Upper lobe of left lung (tissue), 6 donors: ENCODE results near the gene HP. TPM values are rescaled to one million over a fixed set of nuclear protein-coding genes. Genes with fewer than 3 reads are reported as not detected.

Experiments used
- ATAC-seq, 2 donors: fragments of 200-7000 bp; cut with Tn5 transposase; one replicate each; pipeline ENCODE4 v1.9.1; 2022; ENCODE audit warnings: mild to moderate bottlenecking in 2 of 2, moderate library complexity in 2 of 2; ENCODE audit not compliant: low FRiP score in 2 of 2
- DNase-seq, 2 donors: peaks; one replicate each; pipeline ENCODE4 v3.0.0-alpha.2; 2019 to 2020
- H3K27ac ChIP-seq, 4 donors: fragments of 200-600 bp; sonication (generic); one replicate each; pipeline ENCODE4 v1.5.1; 2016 to 2019
- H3K27me3 ChIP-seq, 4 donors: fragments of 200-600 bp; sonication (generic); one replicate each; pipeline ENCODE4 v1.5.1; 2017 to 2019
- H3K36me3 ChIP-seq, 4 donors: fragments of 200-600 bp; sonication (generic); one replicate each; pipeline ENCODE4 v1.5.1; 2016 to 2019
- H3K4me1 ChIP-seq, 4 donors: fragments of 200-600 bp; sonication (generic); one replicate each; pipeline ENCODE4 v1.5.1; 2018 to 2019
- H3K4me3 ChIP-seq, 4 donors: fragments of 200-600 bp; sonication (generic); one replicate each; pipeline ENCODE4 v1.5.1; 2017 to 2019; ENCODE audit warnings: mild to moderate bottlenecking in 2 of 4, moderate library complexity in 1 of 4
- H3K9me3 ChIP-seq, 4 donors: fragments of 200-600 bp; sonication (generic); one replicate each; pipeline ENCODE4 v1.5.1; 2018 to 2019
- EP300 ChIP-seq, 4 donors: sonication (generic); formaldehyde crosslinking; IDR thresholded peaks; one replicate each; pipeline ENCODE4 v1.5.1; 2017; ENCODE audit warnings: antibody characterized with exemption in 4 of 4, control low read depth in 2 of 4
- POLR2A ChIP-seq, 4 donors: fragments of 450-650 bp; IDR thresholded peaks; one replicate each; pipeline ENCODE4 v1.5.1; 2016 to 2017; ENCODE audit warnings: antibody characterized with exemption in 4 of 4, mild to moderate bottlenecking in 2 of 4
- POLR2AphosphoS5 ChIP-seq, 2 donors: sonication (generic); formaldehyde crosslinking; IDR thresholded peaks; one replicate each; pipeline ENCODE4 v1.5.1; 2017; ENCODE audit warnings: antibody characterized with exemption in 2 of 2
- WGBS, 2 donors: methylation state at CpG; one replicate each; pipeline ENCODE4 v1.1.5; 2017 to 2018; 5-methylcytosine and 5-hydroxymethylcytosine counted together
- total RNA-seq, 6 donors: library from RNA; depleted of rRNA in 4 of 6; stranded (reverse); fragments of >200 nt in 4 of 6; gene quantifications; one replicate each; pipeline versions ENCODE4 v1.1.0 to v1.2.1, GENCODE V29; 2016 to 2021
- TF ChIP-seq, protein P1 (sequence below), 6 experiments: fragments of 450-650 bp in 4 of 6; fragments of 200-600 bp in 2 of 6; sonication (generic) in 2 of 6; IDR thresholded peaks; one replicate each; pipeline ENCODE4 v1.5.1; 2016 to 2019; ENCODE audit warnings: antibody characterized with exemption in 6 of 6
- donor health status: DM: no; HTN: no; CAD: no; lungs with moderate emphysema.
- donor health status: DM: no; HTN: yes; CAD: no; lungs with severe emphysema.

HP gene
- total RNA-seq, 6 donors from 2014 or later: 13.7 to 132 (median 40.0) TPM

GRCh38 chr16:72021043-72021442 is 33.3 kb upstream of the HP start:
- 92 to 96% methylated on average over 9 to 15 of the region's 15 CpGs for WGBS, 2 donors
- peak in 1 of 2 donors; percentile 62 for DNase-seq
- H3K4me1 ChIP-seq: peaks cover 7 to 18% (median 12%) of the 10 kb centered on the region in 4 donors
- no peaks in the 10 kb centered on the region for H3K9me3 ChIP-seq
- no peaks in the 10 kb centered on the region for H3K27me3 ChIP-seq
- TF ChIP-seq, protein P1, sequence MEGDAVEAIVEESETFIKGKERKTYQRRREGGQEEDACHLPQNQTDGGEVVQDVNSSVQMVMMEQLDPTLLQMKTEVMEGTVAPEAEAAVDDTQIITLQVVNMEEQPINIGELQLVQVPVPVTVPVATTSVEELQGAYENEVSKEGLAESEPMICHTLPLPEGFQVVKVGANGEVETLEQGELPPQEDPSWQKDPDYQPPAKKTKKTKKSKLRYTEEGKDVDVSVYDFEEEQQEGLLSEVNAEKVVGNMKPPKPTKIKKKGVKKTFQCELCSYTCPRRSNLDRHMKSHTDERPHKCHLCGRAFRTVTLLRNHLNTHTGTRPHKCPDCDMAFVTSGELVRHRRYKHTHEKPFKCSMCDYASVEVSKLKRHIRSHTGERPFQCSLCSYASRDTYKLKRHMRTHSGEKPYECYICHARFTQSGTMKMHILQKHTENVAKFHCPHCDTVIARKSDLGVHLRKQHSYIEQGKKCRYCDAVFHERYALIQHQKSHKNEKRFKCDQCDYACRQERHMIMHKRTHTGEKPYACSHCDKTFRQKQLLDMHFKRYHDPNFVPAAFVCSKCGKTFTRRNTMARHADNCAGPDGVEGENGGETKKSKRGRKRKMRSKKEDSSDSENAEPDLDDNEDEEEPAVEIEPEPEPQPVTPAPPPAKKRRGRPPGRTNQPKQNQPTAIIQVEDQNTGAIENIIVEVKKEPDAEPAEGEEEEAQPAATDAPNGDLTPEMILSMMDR (IDR thresholded peaks at IDR 0.05): no peak
- no peak for TF ChIP-seq POLR2A (IDR thresholded peaks at IDR 0.05)
- no peak for TF ChIP-seq POLR2AphosphoS5 (IDR thresholded peaks at IDR 0.05)
- no peak for TF ChIP-seq EP300 (IDR thresholded peaks at IDR 0.05)
- H3K27ac ChIP-seq: no peak overlapping the region
- ATAC-seq: no peak
- no peak overlapping the region for H3K4me3 ChIP-seq
- H3K36me3 ChIP-seq: peaks cover 0 to 70% (median 36%) of the 10 kb centered on the region in 4 donors

DNA sequence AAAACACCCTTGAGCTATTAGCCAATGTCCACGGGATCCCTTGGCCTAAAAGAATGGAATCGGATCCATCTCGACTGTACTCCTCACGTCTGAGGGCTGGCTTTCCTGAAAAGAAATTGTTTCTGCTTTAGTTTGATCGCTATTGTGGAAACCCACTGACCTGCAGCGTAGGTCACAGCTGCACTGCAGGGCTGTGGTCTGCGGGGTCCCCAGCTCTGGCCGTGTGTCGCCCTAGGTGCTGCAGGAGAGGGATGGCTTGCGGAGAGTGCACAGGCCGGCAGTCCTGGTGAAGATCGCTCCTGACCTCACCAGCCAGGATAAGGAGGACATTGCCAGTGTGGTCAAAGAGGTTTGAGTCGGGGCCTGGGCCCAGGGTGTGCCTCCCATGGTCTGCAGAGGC is 32.2 kb upstream of the HP start:
- ATAC-seq (no peak), DNase-seq (no peak)
- Histone ChIP-seq H3K36me3 (peaks cover 0 to 73% (median 37%) of the 10 kb centered on the region in 4 donors), H3K4me1 (peaks cover 0 to 10% (median 4%) of the 10 kb centered on the region in 4 donors), H3K9me3 (no peaks in the 10 kb centered on the region), H3K4me3 (no peak overlapping the region), H3K27ac (no peak overlapping the region), H3K27me3 (no peaks in the 10 kb centered on the region)
- TF ChIP-seq, protein P1 (IDR thresholded peaks at IDR 0.05): no peak
- TF ChIP-seq POLR2A (IDR thresholded peaks at IDR 0.05): no peak
- TF ChIP-seq POLR2AphosphoS5 (IDR thresholded peaks at IDR 0.05): no peak
- no peak for TF ChIP-seq EP300 (IDR thresholded peaks at IDR 0.05)
- WGBS, 2 donors: 92 to 95% methylated on average over 13 of the region's 13 CpGs

DNA sequence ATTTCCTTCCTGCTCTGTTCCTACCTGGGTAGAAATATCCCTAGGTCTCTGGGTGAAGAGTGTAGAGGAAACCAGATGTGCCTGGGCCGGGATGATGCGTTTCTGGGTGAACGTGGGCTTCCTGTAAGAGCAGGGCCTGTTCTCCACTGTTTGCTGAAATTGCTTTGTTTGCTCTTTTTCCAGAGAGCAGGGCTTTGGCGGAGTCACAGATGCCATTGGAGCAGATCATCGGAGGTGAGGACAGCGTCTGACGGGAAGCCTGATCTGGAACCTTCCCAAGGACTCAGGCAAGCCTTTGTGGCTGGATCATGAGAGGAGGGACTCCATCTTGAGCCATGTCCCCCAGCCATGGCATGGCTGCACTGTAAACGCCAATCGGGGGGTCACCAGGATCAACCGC is 30.3 kb upstream of the HP start:
- no peak for TF ChIP-seq EP300 (IDR thresholded peaks at IDR 0.05)
- DNase-seq (no peak), ATAC-seq (no peak)
- H3K4me3 ChIP-seq: no peak overlapping the region
- 88 to 89% methylated on average over 9 to 10 of the region's 10 CpGs for WGBS, 2 donors
- no peaks in the 10 kb centered on the region for H3K4me1 ChIP-seq
- H3K9me3 ChIP-seq: no peaks in the 10 kb centered on the region
- H3K36me3 ChIP-seq: peaks cover 0 to 69% (median 34%) of the 10 kb centered on the region in 4 donors
- no peaks in the 10 kb centered on the region for H3K27me3 ChIP-seq
- no peak overlapping the region for H3K27ac ChIP-seq

DNA sequence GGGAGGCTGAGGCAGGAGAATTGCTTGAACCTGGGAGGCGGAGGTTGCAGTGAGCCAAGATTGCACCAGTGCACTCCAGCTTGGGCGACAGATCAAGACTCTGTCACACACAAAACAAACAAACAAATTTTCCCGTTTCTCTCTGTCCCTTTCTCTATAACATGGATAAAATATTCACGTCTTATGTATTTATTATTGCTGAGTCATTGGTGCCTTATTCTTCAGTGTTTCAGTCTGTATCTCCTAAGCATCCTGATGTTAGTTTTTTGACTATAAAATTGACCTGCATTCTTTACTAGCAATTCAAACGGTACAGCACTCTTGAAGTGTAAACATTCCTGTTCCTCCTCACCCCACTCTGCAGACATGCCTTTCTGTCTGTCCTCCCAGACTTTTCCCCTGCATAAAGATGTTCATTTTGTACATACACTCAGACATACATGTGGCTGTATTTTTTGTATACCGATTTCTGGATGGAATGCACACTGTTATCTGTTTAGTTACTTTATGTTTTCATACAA is 29.4 kb upstream of the HP start:
- no peaks in the 10 kb centered on the region for H3K9me3 ChIP-seq
- H3K4me3 ChIP-seq: no peak overlapping the region
- WGBS, 2 donors: 74 to 78% methylated on average over 6 of the region's 6 CpGs
- H3K4me1 ChIP-seq: no peaks in the 10 kb centered on the region
- TF ChIP-seq POLR2AphosphoS5 (IDR thresholded peaks at IDR 0.05) (no peak), EP300 (IDR thresholded peaks at IDR 0.05) (no peak), POLR2A (IDR thresholded peaks at IDR 0.05) (no peak)
- peaks cover 0 to 66% (median 34%) of the 10 kb centered on the region in 4 donors for H3K36me3 ChIP-seq
- H3K27me3 ChIP-seq: no peaks in the 10 kb centered on the region
- ATAC-seq (no peak), DNase-seq (no peak)
- peak overlapping the region in 1 of 4 donors; percentile 52 for H3K27ac ChIP-seq

DNA sequence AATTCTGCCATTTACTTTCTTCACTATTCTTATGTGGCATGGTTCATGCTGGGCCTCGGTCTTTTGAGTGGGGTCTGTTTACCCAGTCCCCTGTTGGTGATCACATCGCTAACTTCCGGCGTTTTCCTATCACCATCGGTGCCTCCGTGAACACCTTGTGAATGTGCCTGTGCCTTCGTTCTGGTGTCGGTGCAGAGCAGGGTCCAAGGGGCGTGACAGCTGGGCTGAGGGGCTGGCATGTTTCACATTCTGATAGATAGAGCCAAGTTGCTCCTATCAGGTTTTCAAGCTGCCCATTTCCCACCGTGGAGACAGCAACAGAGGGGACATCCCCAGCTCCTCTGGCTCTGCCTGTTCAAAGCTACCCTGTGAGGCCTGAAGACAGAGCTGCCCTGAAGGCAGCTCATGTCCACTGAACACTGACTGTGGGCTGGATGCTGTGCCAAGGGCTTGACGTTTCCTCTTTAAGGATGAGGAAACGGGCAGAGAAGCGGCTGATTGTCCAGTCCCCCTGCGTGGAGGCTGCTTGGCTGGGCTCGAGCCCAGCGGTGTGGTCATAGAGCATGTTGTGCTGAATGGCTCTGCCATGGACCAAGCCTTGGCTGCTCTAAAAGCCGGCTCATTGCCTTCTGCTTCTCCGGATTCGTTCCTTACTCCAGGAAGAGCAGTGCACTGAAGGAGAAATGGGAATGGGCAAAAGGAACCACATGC is 28.7 kb upstream of the HP start:
- H3K4me1 ChIP-seq: no peaks in the 10 kb centered on the region
- no peaks in the 10 kb centered on the region for H3K27me3 ChIP-seq
- no peak overlapping the region for H3K27ac ChIP-seq
- H3K36me3 ChIP-seq: peaks cover 0 to 64% (median 33%) of the 10 kb centered on the region in 4 donors
- H3K4me3 ChIP-seq: no peak overlapping the region
- no peak for TF ChIP-seq EP300 (IDR thresholded peaks at IDR 0.05)
- TF ChIP-seq, protein P1 (IDR thresholded peaks at IDR 0.05): no peak
- TF ChIP-seq POLR2AphosphoS5 (IDR thresholded peaks at IDR 0.05): no peak
- no peak for TF ChIP-seq POLR2A (IDR thresholded peaks at IDR 0.05)
- no peaks in the 10 kb centered on the region for H3K9me3 ChIP-seq
- ATAC-seq (no peak), DNase-seq (no peak)
- 90 to 91% methylated on average over 13 to 19 of the region's 19 CpGs for WGBS, 2 donors
